NCI-H1930 (cell line): ENCODE measurements around the gene TMEM114.

Experiments
- DNase-seq, 2 experiments: peaks; one replicate each; lab custom pipeline; 2025; lab: John Stamatoyannopoulos, UW

Gene TMEM114

GRCh38 chr16:8589900-8590688 is at the start of gene TMEM114:
Gene TMEM114, minus strand, starts transcription at chr16:8590511. Its CDS starts 673 bp downstream, at chr16:8589838.
- DNase-seq, result peak in 1 of 2 experiments; percentile 14

- no peak for DNase-seq
Observed at GRCh38 chr16:8639694-8640093, 49.4 kb upstream of the TMEM114 start.

- no peak for DNase-seq
Observed at GRCh38 chr16:8634991-8635736, 44.9 kb upstream of the TMEM114 start.

- DNase-seq, result no peak
Observed at GRCh38 chr16:8632675-8633182, 42.4 kb upstream of the TMEM114 start.

GRCh38 chr16:8631818-8632465 is 41.6 kb upstream of the TMEM114 start:
- DNase-seq, result no peak

- DNase-seq, result no peak
Observed at GRCh38 chr16:8631373-8631772, 41.1 kb upstream of the TMEM114 start.

- DNase-seq, result no peak
Observed at GRCh38 chr16:8630255-8630953, 40.1 kb upstream of the TMEM114 start.

GRCh38 chr16:8628981-8629725 is 38.8 kb upstream of the TMEM114 start:
- DNase-seq, result no peak

- DNase-seq, result no peak
Observed at GRCh38 chr16:8627456-8627855, 37.1 kb upstream of the TMEM114 start.

- no peak for DNase-seq
Observed at GRCh38 chr16:8626946-8627345, 36.6 kb upstream of the TMEM114 start.

GRCh38 chr16:8625491-8626087 is 35.3 kb upstream of the TMEM114 start:
- no peak for DNase-seq

- DNase-seq, result no peak
Observed at GRCh38 chr16:8623634-8624033, 33.3 kb upstream of the TMEM114 start.

- DNase-seq, result no peak
Observed at GRCh38 chr16:8622315-8622656, 32.0 kb upstream of the TMEM114 start.

GRCh38 chr16:8621572-8622314 is 31.4 kb upstream of the TMEM114 start, which contains the start of gene METTL22:
Gene METTL22, plus strand, starts transcription at chr16:8621698. Its CDS starts 3,968 bp downstream, at chr16:8625666.
- DNase-seq, result peak; percentile 79 to 94

GRCh38 chr16:8621222-8621571 is 30.9 kb upstream of the TMEM114 start:
- no peak for DNase-seq

GRCh38 chr16:8620535-8620934 is 30.2 kb upstream of the TMEM114 start:
- no peak for DNase-seq

- DNase-seq, result no peak
Observed at GRCh38 chr16:8619671-8620370, 29.5 kb upstream of the TMEM114 start.

- no peak for DNase-seq
Observed at GRCh38 chr16:8614435-8615029, 24.2 kb upstream of the TMEM114 start.
